Astrocyte of the hippocampus (primary cell): ENCODE data around the gene PLEKHO2.

Experiments
- DNase-seq: peaks from one replicate; pipeline ENCODE4 v3.0.0; 2011; ENCODE audit warnings: low read depth, low spot score

PLEKHO2 gene

DNA sequence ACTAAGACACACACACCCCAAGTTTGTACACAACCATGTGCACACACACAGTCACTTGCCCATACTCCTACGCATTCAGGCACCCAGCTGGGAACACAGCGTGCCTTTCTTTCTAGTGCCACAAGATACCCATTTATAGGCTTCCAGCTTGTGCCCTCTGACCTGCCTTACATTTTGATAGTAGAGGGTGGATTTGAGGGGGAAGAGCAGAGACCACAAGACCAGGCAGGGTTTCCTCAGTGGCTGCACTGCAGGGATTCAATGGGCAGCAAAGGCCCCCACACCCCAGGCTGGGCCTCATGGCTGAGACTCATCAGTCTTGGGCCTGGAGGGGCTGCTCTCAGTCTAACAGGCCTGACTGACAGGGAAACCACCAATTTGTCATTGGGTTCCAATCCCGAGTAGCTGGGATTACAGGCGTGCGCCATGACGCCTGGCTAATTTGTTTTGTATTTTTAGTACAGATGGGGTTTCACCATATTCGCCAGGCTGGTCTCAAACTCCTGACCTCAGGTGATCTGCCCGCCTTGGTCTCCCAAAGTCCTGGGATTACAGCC lies 51.2 kb downstream of the PLEKHO2 start:
- no peak for DNase-seq

DNA sequence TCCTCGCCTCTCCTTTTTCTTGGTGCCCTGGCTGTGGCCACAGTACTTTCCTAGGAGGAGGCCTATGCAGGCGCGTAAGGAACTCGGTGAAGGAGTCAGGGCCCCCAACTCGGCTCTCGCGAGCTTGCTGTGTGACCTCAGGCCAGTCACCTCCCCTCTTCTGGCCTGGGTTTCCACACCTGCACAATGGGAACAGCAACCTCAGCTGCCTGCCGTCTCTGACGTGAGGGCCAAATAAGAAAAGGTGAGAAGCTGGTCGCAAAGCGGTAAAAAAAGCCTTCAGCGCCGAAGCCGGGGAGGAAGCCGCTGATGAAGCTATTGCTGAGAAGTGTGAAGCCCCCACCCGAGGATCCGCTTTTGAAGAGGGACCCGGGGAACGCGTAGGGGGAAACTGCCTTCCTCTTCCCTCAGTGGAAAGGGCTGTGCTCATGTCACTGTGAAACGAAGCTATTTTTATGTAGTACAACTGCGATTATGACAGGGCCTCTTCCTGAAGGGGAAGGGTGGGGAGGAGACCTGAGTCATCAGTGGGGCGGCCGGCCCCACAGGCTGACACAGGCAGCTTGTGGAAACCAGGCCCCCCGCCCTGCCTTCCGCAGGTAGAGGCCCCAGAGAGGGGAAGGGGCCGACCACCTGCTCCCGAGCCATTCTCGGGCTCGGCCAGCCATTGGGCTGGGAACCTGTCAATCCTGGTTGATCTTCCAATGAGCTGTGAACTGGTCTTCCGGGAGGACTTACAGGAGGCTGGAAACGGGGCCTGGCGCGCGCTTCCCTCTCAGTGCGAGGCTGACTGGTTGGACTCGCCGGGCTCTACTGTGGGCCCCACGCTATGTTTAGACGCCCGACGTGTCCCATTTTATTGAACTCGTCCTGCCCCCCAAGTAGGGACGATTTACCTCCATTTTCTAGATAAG lies 52.0 kb downstream of the PLEKHO2 start:
- peak; percentile 95 for DNase-seq

DNA sequence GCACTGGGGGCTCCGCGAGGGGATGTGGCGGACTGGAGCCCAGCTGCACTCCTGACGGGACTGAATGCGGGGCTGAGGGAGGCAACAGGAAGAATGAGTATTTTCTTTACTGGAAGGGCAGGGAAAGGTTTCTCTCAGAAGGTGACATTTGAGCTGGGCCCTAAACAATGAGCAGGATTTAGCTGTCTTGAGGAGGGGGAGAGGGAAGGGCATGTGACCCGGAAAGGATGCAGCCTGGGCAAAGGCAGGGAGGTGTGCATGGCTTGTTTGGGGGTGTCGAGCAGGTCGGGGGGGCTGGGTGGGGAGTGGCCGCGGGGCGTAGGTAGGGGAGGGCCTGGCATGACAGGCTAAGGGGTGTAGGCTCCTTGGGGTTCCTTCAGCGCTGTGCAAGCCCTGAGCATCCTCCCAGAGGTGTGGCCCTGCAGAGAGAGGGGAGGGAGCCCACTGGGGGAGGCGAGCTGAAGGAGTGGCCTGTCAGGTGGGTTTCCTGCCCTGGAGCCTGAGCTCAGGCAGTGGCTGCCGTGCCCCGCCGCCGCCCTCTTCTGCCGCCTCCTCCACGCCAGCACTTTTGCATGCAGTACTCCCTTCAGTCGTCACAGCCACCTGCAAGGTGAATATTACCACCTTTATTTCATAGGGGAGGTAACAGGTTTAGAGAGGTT lies 52.8 kb downstream of the PLEKHO2 start:
- no peak for DNase-seq

DNA sequence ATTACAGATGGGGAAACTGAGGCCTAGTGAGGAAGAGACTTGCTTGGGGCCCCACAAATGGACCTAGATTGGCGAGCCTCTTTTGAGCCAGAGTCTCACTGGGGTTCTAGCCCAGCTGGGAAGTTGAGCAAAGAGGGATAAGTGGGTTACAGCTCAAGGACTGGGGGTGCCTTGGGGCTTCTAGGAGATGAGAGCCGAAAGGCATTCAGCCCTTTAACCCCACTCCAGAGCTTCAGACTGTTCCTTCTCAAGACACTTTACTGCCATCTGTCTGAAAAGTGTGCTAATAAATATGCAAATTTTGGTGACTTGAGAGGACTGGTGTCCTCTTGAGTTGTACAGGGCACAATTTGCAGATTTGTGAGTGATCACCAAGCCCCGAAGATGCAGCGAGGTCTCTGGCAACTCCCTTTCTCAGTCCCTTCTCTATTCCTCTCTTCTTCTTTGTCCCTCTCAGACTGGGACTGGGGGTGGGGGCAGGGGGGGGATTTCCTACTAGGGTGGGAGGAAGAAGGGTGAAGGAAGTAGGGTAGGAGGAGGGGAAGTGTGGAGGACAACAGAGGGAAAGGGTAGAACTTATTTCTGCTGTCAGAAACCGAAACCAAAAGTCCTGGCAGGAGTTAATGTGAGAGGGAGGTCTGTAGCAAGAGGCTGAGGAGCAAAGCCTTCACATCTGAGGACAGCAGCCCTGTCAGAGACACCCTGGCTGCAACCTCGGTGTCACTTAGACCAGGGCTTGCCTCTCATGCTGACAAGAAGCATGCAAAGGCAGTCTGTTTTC lies 53.8 kb downstream of the PLEKHO2 start:
- no peak for DNase-seq

DNA sequence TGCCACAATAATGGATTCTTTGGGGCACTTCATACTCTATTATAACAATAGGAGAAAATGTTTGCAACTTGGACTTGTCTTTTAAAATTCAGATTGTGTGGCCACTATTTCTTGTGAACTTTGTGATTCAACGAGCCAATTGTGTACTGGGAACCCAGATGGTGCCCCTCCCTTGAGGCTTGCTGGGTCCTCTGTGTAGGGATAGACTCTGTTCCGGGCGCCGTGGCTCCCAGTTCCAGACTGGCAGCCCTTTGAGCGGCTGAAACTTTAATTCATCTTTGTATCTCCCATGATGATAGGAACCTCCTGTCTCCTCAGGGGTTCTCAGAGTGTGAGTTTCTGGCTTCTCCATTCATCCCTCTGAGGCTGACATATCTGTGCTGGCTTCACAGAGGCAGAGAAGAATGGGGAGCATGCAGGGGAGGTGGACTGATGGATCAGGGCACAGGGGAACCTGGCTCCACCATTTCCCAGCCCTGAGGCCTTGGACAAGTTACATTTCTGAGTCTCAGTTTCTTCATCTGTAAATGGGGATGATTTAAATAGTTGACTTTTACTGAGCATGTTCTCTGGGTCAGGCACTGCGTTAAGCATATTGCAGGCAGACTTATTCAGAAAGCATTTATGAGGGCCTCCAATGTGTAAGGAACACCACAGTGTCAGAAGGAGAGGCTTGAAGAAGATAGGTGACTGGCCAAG lies 54.8 kb downstream of the PLEKHO2 start:
- DNase-seq: no peak

DNA sequence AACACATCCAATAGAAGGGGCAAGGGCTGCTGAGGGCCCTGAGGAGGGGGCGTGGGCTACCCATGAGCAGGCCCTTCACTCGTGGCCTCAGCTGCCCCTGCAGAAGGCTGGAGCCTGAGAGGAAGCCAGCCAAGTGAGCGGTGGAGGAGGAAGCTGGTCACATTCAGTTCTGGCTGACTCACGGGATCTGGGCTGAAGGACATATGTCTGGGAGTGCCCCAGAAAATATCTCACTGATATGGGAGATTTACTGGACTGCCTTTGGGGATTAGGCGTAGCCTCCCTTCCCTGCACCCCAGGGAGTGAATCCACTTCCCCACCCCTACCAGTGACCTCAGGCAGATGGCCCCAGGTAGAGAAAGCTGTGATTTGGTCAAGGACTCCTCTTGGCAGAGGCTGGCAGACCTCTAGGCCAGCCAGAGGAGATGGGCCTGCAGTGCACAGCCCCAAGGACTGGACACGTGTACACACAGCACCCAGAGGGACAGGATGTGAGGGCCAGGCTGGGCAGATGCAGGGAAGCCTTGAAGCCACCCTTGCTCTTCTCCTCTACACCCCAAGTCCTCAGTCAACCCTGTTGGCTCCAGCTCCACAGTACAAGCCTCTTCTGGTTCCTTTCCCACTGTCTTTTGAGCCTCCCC lies 55.8 kb downstream of the PLEKHO2 start:
- peak; percentile 64 for DNase-seq

DNA sequence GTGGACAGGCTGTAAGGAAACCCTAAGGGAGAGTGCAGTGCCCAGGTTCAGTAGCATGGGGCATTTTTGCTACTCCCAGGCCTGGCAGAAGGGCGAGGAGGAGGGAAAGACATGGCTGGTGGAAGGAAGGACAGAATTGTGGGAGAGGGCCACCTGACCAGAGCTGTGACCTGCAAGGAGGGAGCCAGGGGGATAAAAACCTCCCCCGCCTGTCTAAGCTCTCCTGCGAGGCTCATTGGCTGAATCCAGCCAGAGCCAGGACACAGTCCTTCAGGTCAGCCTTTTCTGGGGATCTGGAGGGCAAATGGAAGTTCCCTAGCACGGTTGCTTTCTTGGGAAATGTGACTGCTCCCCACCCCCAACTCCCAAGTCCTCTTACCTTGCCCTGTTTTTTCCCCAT lies 56.7 kb downstream of the PLEKHO2 start:
- DNase-seq: no peak

DNA sequence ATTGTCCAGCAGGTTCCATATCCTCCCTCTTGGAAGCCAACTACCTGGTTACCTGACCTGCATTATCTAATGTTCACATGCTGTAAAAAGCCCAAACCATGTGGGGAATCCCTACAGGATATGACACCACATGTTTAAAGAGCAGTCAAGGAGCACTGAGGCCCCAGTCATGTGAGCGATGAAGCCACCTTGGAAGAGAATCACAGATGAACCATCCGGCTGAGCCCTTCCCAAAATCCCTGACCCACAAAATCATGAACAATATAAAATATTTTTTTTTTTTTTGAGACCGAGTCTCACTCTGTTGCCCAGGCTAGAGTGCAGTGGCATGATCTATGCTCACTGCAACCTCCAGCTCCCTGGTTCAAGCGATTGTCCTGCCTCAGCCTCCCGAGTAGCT lies 59.4 kb downstream of the PLEKHO2 start:
- no peak for DNase-seq

DNA sequence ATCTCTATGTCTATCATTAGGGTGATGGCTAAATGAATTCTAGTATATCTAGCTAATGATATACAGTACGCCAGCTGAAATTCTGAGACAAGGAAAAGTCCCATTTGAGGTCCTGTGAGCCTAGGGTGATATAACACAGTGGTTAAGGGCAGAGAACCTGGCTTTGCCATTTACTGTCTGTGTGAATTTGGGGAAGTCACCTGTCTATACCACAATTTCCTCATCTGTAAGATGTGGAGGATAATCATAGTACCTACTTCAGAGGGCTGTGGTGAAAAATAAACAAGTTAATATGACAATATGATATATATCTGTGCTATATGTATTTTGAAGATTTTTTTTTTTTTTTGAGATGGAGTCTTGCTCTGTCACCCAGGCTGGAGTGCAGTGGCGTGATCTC lies 60.2 kb downstream of the PLEKHO2 start:
- DNase-seq: no peak

DNA sequence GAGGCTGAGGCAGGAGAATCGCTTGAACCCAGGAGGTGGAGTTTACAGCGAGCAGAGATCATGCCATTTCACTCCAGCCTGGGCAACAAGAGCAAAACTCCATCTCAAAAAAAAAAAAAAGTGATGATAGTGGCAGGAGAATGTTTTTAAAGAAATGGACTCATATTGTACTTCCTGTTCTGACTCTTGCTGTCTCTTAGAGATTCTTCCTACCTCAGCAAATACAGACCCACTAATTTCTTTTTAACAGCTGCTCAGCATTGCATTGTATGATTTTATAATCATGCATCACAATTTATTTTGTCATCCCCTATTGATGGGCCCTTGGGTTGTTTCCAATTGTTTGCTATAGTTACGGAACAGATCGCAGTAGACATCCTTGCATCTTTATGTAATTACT lies 61.1 kb downstream of the PLEKHO2 start:
- no peak for DNase-seq

DNA sequence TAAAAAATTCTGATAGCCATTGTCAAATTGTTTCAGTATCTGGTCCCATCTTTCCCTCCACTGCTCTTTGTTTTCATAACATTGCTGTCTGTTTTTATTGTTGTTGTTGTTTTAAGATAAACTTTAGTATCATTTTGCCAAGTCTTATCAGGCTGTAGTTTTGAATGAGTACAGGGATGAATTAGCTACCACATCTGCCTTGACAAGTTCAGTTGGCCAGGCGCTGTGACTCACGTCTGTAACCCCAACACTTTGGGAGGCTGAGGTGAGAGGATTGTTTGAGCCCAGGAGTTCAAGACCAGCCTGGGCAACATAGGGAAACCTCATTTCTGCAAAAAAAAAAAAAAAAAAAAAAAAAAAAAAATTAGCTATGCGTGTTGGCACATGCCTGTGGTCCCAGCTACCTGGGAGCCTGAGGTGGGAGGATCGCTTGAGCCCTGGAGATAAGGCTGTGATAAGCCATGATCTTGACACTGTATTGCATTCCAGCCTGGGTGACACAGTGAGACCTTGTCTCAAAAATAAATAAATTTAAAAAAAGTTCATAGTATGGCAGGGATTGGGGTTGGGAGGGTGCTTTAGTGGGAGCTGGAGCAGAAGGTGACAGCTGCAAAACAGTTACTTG lies 61.7 kb downstream of the PLEKHO2 start:
- no peak for DNase-seq

DNA sequence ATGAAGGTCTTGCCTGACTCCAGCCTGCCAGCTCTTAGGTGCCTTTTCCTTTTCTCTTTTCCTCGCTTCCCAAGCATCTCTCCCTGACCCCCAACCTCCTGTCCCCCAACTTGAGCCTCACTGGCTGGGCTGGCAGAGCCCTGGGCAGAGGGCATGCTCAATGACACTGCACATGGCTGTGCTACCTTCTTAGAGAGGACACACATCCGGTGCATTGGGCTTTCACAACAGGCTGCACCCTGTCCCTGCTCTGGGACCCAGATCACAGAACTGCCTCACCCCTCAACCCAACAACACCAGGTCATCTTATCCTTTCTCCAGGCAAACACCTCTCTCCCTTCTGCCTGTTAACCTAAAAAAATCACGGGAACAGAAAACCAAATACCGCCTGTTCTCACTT lies 62.5 kb downstream of the PLEKHO2 start:
- DNase-seq: no peak

DNA sequence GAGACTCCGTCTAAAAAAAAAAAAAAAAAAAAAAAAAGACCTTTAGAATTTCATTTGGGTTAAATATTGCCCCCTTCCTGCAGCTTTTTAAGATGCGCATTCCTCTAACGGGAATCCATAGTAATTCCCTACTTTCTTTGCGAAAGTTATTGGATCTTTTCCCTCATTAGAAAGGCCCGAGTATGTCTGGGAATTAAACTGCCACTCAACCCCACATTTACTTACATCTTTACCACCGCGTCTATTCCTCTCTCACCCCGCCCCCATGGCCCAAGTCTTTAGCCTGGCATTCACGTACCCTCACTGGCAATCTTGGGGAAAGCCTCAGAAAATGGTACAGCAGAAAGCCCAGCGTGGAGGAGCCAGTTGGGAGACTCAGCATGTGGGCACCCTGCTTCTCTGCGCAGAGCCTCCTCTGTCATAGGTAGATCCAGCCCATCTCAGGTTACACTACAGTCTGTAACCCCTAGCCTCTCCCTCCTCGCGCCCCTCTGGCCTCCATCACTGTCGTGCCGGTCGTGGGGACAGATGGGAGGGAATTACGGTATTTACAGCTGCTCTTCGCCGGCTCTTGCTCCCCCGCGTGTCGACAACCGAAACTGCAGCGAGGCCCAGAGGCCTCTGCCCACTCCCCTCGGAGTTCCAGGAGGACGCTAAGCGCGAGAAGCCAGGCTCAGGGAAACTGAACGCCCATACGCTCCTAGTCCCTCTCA lies 63.6 kb downstream of the PLEKHO2 start:
- peak; percentile 83 for DNase-seq

DNA sequence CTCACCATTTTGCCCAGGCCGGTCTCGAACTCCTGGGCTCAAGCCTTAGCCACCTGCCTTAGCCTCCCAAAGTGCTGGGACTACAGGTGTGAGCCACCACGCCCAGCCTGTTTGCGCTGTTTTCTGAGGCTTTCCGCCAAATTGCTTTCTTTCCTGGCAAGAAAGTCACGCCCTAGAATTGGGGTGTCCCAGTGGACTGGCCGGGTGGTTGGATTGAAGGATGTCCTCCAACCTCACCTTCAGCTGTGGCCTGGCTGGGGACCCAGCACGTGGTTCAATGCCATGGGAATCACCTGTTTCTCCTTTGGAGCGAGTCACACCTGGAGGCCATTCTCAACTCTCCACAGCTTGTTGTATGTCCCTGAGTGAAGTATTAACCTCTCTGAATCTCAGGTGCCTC lies 64.2 kb downstream of the PLEKHO2 start:
- DNase-seq: no peak

DNA sequence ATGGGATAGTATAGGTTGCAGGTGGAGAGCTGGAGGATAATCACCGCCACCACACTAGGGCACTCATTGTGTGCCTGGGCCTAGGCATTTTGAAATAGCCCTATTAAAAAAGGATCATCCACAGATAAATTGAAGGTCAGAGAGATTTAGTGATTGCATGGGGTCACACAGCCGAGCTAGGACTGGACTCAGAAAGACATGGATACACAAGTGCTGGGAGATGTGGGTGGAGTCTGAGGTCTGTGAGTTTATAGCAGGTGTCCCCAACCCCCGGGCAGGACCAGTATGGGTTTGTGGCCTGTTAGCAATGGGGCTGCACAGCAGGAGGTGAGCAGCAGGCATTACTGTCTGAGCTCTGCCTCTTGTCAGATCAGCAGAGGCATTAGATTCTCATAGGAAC lies 64.7 kb downstream of the PLEKHO2 start:
- DNase-seq: no peak

DNA sequence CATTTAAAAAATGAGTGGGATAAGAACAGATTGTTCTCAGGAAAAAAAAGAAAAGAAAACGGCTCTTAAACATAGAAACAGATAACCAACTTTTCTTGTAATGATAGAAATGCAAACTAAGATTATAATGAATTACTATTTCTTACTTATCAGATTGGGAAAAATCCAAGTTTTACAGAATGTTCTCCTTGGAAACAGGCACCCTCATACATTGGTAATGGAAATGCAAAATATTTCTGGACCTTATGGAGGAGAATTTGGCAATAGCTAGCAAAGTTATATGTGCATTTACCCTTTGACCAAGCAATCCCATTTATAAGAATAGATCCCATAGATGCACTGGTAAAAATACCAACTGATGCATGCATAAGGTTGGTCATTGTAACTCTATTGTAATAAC lies 66.3 kb downstream of the PLEKHO2 start:
- no peak for DNase-seq

DNA sequence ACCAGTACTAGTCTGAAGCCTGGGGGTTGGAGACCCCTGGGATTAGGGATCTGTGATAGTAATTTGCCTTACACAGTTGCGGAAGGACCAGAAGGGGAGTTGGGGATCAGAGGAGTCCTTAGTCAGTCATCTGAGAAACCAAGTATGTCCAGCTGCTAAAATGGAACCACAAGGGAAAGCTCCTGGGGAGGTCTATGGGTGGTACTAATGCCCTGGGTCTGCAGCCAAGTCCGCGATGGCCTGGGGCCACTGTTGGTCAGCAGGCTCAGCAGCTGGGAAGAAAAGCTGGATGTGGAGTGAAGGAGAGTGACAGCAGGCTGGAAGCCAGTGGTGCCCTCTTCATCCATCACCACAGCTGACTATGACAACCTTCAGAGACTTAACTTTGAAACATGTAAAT lies 67.8 kb downstream of the PLEKHO2 start:
- DNase-seq: no peak

DNA sequence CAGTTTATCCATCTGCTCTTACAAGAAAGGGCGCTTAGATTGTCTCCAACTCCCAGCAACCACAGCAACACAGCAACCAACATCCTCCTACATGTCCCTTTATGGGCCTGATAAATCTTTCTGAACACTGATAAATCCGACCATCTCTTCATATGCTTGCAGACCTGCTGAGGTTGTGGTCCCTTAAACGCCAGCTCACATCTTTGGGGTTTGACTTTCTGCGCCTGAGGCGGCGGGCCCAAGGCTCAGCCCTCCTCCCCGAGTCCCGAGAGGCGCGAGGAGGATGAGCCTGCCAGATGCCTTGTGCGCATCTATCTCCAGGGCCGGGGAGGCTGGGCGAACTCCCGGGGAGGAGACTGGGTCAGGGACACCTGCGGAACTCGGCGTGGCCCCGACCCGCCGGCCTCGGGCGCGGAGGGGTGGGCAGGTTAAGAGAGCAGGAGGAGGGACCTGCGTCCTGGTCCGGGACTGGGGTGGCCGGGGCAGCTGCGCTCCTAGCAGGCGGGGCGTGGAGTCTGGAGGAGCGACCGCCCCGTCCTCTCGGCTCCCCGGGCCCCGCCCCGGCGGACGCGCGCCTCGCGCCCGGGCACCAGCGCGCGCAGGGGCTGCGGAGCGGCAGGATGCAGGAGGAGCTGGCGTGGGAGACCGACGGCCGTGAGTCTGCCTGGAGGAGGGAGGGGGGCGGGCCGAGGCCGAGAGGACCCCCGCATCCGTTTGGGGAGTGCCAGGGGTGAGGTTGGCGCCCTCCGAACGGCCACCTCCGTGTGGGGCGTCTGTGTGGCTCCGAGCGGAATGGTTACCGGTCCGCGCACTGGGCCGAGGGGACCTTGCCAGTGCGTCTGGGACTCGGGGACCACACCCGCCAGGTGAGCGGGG lies 69.8 kb downstream of the PLEKHO2 start, which contains the start of gene ANKDD1A:
ANKDD1A (plus strand) TSS at position 592 of the 876 bp plus-strand sequence; CDS start at position 621, 29 bp downstream.
- DNase-seq: peak; percentile 84
